Renal pelvis (tissue), 4 donors: ENCODE results near the gene PITPNM1. TPM values are rescaled to one million over a fixed set of nuclear protein-coding genes. Genes with fewer than 3 reads are reported as not detected.
"Not testable (repeated sequence)": the region's sequence is repeated elsewhere in the genome, so short reads cannot be mapped to it uniquely, and the experiment has no call there.

Experiments
- DNase-seq: peaks from one replicate; pipeline ENCODE4 v3.0.0-alpha.2; 2013
- polyA plus RNA-seq, 3 donors: library from polyadenylated mRNA; unstranded; fragments of 120-200 nt; gene quantifications; one replicate each; pipeline ENCODE4 v1.2.1, GENCODE V29; 2013; ENCODE audit not compliant: insufficient read length in 3 of 3

PITPNM1 gene
- polyA plus RNA-seq, 3 donors: 33.3 to 41.5 (median 35.4) TPM

DNA sequence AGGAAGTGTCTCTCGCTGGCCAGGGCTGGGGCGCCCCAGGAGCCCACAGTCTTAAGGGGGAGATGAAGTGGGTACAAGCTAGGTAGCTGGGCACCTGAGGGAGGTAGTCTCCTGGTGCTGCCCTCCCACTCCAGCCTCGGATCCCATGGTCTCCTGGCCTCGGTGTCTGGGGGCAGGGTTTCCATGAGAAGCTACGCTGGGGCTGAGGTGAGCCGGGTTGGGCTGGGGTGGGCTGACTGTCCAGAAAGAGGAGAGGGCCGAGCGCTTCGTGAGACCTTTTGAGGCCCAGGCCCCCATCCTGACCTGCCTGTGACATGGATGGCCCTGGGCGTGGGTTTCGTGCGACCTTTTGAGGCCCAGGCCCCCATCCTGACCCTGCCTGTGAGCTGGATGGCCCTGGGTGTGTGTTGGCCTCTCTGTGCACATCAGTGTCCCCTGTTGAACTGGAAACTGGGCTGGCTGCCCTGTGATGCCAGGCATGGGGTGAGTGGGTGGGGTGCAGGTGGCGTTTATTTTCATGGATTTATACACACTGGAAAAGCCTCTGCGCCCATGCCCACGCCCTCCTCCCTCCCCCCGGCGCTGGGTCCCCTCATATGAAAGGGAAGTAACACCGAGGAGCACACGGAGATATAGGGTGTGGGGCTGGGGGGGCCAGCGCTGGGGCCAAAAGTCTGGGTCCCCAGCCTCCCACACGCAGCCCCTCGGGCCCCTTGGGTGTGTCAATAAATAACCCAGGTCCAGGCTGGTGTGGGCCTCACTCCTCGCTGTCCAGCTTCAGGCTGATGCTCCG, 13.7 kb downstream of the PITPNM1 start:
- no peak for DNase-seq

DNA sequence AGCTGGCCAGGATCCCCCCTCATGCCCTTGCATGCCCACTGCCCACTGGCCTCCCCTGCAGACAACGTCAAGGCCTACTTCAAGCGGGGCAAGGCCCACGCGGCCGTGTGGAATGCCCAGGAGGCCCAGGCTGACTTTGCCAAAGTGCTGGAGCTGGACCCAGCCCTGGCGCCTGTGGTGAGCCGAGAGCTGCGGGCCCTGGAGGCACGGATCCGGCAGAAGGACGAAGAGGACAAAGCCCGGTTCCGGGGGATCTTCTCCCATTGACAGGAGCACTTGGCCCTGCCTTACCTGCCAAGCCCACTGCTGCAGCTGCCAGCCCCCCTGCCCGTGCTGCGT, 14.5 kb downstream of the PITPNM1 start:
- DNase-seq: no peak

DNA sequence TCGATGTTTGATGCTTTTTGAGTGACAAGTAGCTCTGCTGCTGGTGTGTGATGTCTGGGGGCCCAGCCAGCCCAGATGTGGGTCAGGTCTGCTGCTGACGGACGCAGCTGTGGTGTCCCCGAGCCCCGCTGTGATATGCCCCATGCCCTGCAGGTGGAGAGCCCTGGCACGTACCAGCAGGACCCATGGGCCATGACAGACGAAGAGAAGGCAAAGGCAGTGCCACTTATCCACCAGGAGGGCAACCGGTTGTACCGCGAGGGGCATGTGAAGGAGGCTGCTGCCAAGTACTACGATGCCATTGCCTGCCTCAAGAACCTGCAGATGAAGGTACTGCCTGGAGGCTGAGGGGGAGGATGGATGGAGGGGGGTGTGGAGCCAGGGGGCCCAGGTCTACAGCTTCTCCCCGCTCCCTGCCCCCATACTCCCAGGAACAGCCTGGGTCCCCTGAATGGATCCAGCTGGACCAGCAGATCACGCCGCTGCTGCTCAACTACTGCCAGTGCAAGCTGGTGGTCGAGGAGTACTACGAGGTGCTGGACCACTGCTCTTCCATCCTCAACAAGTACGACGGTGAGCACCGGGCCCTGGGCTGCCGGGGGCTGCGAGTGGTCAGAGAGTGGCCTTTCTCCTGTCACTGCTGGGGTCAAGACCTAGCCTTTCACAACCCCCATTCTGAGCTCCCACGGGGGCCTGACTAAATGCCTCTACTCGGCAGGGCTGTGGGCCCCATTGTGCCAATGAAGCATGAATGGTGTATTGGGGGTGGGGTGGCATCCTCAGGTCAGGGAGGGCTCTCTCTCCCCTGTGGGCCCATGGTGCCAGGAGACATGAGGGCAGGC, 15.1 kb downstream of the PITPNM1 start:
- no peak for DNase-seq

DNA sequence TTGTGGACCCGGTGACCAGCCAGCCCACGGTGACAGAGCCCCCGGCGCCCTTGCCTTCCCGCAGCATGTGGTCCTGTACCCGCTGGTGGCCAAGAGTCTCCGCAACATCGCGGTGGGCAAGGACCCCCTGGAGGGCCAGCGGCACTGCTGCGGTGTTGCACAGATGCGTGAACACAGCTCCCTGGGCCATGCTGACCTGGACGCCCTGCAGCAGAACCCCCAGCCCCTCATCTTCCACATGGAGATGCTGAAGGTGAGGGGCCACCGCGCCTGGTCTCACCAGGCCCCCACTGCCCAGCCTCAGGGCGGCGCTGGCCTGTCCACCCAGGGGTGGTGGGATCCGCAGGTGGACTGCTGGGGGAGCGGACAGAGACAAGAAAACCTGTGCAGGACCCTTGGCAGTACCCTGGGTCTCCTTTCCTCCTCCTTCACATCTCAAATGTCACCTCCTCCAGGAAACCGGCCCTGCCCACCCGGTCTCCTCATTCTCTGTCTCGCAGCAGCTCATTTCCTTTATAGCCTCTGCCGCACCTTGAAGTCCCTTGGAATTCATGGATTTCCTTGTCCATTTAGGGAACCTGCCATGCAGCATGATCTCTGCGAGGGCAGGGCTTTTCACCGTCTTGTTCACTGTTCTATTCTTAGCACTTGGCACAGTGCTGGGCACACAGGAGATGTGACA, 15.8 kb downstream of the PITPNM1 start:
- no peak for DNase-seq

DNA sequence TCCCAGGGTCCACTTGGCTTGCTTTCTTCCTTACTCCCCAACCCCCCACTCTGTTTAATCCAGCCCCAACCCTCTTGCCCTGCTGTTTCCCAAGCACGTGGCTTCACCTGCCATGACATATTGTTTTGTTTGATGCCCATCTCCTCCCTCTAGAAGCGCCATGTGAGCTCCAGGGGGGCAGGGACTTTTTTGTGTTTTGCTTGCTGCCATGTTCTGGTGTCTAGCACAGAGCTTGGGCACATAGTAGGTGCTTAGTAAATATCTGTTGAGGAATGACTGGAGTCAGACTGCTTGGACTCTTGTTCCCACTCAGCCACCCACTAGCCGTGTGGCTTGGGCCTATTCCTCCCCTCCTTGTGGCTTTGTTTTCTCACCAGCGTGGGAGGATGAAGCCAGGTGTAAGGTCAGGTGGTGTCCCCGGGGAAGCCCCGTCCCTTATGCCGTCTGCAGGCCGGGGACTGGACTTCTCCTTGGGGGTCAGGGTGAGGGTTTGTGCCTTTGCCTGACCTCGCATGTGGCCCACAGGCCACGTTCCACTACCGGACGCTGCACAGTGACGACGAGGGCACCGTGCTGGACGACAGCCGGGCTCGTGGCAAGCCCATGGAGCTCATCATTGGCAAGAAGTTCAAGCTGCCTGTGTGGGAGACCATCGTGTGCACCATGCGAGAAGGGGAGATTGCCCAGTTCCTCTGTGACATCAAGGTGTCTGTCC, 18.5 kb downstream of the PITPNM1 start:
- no peak for DNase-seq

DNA sequence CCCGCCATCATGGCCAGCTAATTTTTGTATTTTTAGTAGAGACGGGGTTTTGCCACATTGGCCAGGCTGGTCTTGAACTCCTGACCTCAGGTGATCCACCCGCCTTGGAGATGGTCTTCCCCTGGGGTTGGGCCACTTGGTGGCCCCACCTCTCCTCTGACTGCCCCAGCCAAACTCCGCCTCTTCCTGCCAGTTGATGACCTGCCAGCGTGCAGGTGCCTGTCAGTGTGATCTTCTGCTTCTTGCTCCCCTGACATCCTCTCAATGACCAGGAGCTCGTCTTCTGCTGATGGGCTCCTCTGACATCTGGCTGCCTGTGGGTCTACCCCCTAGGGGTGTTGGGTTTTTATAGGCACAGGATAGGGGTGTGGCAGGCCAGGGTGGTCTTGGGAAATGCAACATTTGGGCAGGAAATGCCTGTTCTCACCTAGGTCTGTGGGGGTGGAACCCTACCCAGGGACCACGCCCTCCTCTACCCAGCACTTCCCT, 19.2 kb downstream of the PITPNM1 start:
- DNase-seq: not testable (repeated sequence)

DNA sequence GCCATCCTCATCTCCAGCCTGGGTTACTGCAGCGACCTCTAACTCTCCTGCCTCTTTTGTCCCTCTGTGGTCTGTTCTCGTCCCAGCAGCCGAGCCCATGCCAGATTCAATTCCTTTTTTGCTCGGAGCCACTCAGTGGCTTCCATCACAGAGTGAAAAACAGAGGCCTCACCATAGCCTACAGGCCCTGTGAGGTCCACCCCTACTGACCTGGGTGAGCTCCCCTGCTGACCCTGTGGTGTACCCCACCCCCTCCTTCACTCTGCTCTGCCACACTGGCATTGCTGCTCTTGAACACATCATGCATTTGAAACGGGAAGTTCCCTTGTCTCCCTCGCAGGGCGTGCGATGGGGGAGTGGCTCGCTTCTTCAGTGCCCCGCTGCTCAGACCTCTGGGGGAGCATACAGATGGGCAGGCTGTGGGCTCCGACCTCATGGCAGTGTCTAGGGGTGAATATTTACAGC, 20.3 kb downstream of the PITPNM1 start:
- no peak for DNase-seq

DNA sequence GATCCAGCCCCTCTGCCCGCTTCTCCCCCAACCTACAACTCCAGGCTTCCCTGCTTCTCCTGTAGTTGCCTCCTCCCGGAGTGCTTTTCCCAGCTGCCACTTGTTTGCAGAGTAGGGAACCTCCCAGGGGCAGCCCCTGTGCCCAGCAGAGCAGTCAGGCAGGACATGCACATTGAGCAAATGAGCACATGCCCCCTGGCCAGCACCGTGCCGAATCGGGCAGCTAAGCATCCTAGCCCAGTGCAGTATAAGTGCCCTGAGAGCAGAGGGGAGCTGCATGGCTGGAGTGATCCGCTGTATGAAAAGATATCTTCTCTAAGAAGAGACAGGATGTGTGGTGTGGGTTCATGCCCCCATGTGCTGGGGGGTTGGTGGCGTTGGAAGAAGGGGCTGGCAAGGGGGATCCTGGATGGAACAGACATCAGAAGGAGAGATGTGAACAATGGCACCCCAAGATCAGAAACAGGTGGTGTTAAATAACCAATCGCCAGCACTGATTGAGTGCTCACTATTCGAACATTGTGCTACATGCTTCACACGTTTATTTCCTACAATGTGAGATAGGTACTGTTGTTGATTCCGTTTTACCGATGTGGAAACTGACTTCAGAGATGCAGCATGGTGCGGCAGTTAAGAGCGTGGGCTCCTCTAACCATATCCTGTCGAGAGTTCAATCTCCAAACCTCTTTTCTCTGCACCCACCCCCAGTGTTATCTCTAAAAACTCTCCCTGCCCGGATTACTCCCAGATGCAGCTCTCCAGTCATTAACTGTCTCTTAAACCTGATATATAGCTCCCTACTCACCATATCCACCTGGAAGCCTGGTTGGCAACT, 21.1 kb downstream of the PITPNM1 start:
- peak; percentile 28 for DNase-seq

DNA sequence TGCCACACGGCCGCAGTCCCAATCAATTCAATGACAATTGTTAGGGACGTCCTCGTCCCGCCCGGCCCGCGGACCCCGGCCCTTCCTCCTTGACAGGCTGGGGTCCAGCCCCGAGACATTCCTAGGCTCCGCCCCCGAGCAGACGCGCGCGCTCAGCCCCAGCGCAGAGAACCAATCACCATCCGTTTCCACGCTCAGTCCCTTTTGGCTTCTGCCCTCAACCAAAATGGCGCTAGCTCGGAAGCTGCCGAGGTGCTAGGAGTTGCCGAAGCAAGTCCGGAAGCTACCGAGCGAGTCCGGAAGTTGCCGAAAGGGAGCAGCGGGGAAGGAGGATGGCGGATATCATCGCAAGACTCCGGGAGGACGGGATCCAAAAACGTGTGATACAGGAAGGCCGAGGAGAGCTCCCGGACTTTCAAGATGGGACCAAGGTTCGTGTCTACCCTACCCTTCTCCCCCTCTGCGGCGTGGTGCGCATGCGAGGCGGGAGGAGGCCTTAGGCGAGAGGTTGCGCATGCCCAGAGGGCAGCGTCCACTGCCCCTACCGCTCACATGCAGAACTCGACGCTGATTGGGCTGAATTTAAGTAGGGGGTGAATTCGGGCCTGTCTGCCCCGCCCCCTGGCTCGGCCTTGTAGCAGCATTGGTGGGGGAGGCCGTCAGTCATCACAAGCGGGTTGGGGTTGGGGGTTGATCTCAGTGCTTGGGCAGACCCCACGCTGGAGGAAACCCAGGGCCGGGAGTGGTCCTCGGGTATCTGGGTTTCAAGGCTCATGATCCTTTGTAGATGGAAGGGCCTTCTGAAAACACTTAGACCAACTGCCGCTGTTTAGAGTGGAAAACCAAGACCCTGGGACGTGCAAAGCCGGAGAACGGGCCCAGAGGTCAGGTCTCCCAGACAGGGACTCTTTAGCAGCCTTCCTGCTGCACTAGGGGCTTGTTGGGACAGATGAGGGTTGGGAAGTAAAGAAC, 22.1 kb downstream of the PITPNM1 start, which contains the start of gene AIP:
AIP (plus strand) TSS at position 200 of the 972 bp plus-strand sequence; CDS start at position 333, 133 bp downstream.
- peak; percentile 99 for DNase-seq

DNA sequence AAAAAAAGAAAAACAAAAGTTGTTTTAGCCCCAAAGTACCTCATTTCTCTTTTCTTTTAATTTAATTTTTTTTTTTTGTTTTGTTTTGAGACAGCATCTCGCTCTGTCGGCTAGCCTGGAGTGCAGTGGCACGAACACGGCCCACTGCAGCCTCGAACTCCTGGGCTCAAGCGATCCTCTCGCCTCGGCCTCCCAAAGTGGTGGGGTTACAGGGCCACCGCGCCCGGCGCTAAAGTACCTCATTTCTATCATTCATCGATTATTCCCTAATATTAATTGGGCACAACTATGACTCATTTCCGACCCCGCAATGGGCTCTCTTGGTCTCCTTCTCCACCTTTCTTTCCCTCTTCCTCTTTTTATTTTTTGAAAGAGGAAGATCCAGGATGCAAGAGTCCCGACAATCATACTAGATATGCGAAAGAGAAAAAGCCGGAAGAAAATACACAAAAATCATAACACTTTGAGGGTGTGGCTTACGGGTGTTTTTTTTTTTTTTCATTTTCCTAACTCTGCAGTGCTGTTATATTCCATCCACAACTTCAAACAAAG, 22.8 kb downstream of the PITPNM1 start:
- DNase-seq: no peak

DNA sequence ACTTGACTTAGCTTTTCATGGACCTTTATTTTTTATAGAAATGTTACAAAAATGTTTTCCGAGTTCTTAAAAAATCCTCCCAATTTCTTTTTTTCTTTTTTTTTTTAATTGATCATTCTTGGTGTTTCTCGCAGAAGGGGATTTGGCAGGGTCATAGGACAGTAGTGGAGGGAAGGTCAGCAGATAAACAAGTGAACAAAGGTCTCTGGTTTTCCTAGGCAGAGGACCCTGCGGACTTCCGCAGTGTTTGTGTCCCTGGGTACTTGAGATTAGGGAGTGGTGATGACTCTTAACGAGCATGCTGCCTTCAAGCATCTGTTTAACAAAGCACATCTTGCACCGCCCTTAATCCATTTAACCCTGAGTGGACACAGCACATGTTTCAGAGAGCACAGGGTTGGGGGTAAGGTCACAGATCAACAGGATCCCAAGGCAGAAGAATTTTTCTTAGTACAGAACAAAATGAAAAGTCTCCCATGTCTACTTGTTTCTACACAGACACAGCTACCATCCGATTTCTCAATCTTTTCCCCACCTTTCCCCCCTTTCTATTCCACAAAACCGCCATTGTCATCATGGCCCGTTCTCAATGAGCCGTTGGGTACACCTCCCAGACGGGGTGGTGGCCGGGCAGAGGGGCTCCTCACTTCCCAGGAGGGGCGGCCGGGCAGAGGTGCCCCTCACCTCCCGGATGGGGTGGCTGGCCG, 27.7 kb downstream of the PITPNM1 start:
- not testable (repeated sequence) for DNase-seq

DNA sequence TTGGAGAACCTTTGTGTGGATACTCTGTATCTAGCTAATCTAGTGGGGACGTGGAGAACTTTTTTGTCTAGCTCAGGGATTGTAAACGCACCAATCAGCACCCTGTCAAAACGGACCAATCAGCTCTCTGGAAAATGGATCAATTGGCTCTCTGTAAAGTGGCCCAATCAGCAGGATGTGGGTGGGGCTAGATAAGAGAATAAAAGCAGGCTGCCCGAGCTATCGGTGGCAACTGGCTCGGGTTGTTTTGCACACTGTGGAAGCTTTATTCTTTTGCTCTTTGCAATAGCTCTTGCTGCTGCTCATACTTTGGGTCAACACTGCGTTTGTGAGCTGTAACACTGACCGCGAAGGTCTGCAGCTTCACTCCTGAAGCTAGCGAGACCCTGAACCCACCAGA, 28.5 kb downstream of the PITPNM1 start:
- not testable (repeated sequence) for DNase-seq

DNA sequence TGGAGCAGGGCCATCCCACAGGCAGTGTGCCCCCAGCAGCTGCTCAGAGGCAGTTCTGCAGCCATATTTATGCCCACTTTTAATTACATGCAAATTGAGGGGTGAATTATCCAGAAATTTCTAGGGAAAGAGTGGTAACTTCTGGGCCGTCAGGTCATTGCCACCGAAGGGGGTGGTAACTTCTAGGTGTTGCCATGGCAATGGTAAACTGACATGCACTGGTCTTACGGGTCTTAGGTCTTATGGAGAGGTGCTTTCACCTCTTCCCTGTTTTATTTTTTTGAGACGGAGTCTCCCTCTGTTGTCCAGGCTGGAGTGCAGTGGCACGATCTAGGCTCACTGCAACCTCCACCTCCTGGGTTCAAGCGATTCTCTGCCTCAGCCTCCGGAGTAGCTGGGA, 32.3 kb downstream of the PITPNM1 start:
- DNase-seq: no peak

DNA sequence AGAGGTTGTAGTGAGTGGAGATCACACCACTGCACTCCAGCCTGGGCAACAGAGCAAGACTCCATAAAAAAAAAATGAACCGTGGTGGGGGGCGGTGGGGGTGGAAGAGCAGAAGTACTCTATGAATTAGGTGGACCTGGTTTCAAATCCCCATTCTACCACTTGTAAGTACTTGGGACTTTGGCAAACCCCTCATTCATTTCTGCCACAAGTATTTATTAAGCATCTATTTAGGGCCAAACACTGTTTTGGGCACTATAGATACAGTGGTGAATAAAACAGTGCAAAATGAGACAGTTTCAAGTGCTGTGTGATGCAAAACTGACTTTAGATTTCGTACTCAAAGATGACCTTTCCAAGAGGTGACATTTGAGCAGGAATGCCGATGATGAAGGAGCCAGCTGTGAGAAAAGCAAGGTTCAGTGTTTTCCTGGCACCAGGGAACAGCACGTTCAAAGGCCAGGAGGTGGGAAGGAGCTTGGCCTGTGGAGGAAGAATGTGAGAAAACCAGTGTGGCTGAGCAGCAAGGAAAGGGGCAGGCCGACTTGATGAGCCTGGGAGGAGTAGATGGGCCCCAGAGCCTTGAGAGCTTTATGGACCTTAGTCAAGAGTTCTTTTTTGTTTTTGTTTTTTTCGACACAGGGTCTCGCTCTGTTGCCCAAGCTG, 34.7 kb downstream of the PITPNM1 start:
- no peak for DNase-seq

DNA sequence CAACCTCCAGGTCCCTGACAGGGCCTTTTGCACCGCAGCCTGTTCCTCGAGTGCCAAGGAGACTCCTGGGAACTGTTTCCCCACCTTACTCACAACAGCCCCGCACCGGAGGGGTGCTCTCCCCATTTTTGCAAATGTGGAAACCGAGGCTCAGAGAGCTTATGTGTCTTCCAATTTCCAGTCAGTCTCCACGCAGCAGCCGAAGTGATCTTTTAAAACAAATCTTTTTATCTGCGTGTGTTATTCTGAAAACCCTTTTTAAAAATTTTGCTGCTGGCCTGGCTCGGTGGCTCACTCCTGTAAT, 35.7 kb downstream of the PITPNM1 start:
- DNase-seq: no peak

DNA sequence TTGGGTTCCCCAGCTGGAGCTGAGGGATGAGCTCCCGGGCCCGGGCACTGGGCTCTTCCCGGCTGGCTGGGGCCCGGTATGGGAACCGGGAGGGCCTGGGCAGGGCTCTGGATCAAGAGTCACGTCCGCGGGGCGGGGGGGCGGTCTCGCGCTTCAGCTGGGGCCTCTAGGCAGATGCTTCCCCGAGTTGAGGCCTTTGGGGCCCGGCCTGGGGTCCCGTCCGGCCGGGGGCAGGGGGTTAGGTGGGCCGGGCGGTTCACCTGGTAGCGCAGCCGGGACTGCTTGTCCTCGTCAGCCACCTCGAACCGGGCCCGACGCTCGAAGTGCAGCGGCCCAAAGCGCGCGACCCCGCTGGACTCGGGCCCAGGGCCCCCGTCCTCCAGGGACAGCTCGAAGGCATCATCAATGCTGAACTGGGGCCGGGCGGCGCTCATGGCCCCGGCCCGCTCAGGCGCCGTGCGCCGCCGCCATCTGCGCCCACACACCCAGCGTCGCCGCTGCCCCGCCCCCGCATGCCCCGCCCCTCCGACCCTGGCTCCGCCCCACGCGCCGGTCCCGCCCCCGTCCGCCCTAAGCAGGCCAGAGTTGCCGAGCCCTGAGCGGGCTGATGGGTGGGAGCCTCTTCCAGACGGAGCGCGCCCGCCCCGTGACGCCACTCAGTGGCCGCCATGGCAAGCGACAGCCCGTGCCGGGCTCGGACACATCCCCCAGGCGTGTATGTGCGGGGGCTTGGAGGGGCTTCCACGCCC, 36.2 kb downstream of the PITPNM1 start, which contains the start of gene TMEM134:
TMEM134 (minus strand) TSS at position 493 of the 749 bp plus-strand sequence; CDS start at position 434, 59 bp downstream.
- DNase-seq: peak; percentile 91

DNA sequence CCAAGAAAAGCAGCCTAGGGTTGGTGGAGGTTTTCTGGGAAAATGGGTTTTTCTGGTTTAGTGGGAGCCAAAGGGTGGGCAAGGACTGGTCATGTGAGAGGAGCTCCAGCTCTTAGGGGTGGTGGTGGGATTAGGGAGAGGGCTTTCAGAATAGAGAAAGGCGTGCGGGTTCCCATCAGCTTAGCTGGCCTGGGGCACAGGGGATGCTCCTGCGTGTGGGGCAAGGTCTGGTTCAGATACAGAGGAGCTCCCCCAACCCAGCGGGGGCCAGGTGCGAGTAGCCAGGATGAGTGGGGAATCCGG, 36.8 kb downstream of the PITPNM1 start:
- no peak for DNase-seq
